Measurements from ENCODE around the gene HPCA.

Gene HPCA

DNA sequence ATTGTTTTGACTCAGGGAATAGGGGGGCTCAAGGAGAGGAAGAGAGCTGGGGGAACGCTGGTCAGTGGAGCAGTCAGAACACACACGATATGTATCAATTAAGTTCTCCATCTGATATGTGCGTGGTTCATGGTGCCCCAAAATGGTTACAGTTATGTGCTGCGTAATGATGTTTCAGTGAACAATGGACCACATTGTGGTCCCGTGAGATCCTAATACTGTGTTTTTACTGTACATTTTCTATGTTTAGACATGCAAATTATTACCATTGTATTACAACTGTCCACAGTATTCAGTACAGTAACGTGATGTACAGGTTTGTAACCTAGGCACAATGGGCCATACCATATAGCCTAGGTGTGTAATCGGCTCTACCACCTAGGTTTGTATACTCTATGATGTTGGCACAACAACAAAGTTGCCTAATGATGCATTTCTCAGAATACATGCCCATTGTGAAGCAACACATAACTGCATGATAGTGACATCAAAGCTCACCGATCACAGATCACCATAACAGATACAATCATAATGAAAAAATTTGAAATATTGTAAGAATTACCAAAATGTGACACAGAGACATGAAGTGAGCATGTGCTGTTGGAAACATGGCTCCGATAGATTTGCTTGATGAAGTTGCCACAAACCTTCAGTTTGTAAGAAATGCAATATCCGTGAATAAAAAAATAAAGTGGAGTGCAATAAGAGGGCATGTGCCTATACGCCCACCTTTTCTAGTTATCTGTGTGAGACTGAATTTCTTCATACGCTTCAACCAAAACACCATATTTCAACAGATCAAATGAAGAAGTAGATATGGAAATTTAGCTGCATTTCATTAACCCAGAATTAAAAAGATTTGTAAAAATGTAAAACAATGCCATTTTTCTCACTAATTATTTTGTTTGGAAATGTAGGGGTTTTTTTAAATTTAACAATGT is 29.7 kb downstream of the HPCA start:
- Mint-ChIP-seq H3K4me1 (ENCODE audit: low read depth) (no peaks in the 10 kb centered on the region), H3K27me3 (peaks cover 45% of the 10 kb centered on the region), H3K36me3 (ENCODE audit: low read depth) (no peaks in the 10 kb centered on the region), H3K9me3 (no peaks in the 10 kb centered on the region), H3K27ac (no peak overlapping the region), H3K4me3 (no peak overlapping the region)
- intact Hi-C loops (cut with micrococcal nuclease) = no loop called here

DNA sequence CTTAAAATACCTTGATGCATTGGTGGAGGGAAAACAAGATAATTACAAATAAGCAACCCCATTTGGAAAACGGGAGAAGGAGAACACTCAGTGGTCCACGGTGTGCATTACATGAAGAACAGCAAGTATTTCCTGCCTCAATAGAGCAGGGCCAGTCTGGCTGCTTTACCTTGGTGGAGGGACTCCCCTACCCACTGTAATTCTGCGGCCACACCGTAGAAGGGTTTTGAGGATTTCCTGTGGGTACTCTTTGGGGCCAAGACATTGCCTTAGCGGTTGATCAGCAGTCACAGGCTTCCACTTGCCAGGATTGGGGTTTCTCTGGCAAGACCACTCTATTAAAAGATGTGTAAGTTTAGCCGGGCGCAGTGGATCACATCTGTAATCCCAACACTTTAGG is 31.2 kb downstream of the HPCA start:
- Mint-ChIP-seq H3K36me3 (ENCODE audit: low read depth) (no peaks in the 10 kb centered on the region), H3K4me1 (ENCODE audit: low read depth) (no peaks in the 10 kb centered on the region), H3K9me3 (no peaks in the 10 kb centered on the region), H3K27me3 (peaks cover 57% of the 10 kb centered on the region), H3K4me3 (no peak overlapping the region), H3K27ac (no peak overlapping the region)
- intact Hi-C loops (cut with micrococcal nuclease) = no loop called here

DNA sequence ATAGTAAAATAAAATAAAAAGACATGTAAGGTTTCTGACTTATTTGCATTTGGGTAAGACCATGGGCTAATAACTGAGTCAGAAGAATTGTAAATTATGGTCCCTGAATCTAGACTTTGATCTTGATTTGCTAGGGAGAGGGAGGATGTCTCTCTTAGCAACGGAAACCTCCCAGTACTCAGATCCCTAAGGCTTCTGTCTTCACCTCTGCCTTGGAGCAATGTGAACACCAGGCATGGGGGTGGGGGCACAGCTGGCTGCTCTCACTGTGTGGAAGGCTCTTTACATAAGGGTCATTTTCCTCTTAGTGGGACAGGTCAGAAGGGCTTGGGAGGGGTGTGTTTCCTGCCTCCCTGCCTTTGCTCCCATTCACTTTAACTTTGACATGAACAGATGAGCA is 31.9 kb downstream of the HPCA start:
- Mint-ChIP-seq H3K4me3 (no peak overlapping the region), H3K27me3 (peaks cover 64% of the 10 kb centered on the region), H3K4me1 (ENCODE audit: low read depth) (no peaks in the 10 kb centered on the region), H3K27ac (no peak overlapping the region), H3K9me3 (no peaks in the 10 kb centered on the region), H3K36me3 (ENCODE audit: low read depth) (no peaks in the 10 kb centered on the region)
- intact Hi-C loops (cut with micrococcal nuclease) = no loop called here

DNA sequence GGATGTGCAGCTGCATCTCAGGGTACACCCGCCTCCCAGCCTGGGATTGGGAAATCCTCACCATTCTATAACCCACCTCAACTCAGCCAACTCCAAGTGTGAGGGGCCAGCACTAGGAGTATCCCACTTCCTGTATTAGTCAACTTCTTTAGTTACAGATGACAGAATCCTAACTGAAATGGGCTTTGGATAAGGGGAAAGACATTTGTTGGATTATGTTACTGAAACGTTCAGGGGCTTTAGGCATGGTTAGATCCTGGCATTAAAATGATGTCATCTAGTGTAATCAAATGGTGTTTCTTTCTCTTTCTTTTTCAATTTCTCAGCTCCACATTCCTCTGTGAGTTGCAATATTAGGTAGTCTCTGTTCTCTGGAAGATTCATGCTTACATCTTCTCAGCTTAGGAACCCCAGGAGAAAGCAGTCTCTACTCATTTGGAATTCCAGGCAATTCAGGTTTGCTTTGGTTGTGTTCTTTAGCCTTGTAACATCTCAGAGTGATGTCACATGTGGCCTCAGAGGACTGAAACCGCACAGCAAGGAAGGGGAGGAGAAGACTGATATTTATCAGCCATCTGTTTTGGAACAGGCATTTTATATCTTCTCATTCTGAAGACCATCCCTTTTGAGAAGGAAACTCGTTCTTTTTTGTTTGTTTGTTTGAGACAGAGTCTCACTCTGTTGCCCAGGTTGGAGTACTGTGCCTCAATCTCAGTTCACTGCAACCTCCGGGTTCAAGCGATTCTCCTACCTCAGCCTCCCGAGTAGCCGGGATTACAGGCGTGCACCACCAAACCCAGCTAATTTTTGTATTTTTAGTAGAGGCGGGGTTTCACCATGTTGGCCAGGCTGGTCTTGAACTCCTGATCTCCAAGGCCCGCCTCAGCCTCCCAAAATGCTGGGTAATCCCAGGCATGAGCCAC is 33.8 kb downstream of the HPCA start:
- no peak overlapping the region for H3K27ac Mint-ChIP-seq

DNA sequence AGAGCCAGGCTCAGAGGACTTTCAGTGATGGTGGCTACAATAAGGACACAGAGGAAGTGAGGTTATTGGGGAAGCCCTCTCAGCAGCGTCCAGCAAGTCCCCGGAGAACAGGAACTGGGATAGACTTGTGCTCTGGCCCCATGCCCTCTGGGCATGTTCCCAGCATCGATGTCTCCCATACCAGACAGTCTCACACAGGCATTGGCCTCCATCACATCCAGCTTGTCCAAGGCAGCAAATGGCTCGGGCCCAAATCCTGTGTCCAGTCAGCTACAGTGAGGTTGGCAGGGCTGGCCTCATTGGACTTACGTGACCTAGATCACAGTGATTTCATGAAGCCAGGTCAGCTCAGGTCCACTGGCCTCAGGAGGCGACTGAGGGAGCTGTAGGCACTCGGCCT is 34.5 kb downstream of the HPCA start:
- H3K27me3 Mint-ChIP-seq = peaks cover 80% of the 10 kb centered on the region
- no peaks in the 10 kb centered on the region for H3K9me3 Mint-ChIP-seq
- intact Hi-C loops (cut with micrococcal nuclease) = no loop called here
- H3K4me3 Mint-ChIP-seq = no peak overlapping the region
- no peak overlapping the region for H3K27ac Mint-ChIP-seq
- H3K4me1 Mint-ChIP-seq (ENCODE audit: low read depth) = peaks cover 15% of the 10 kb centered on the region
- H3K36me3 Mint-ChIP-seq (ENCODE audit: low read depth) = no peaks in the 10 kb centered on the region

More for the DNA sequence above, 33.8 kb downstream of the HPCA start:
- Mint-ChIP-seq H3K27me3 (peaks cover 76% of the 10 kb centered on the region), H3K4me1 (ENCODE audit: low read depth) (peaks cover 8% of the 10 kb centered on the region), H3K4me3 (no peak overlapping the region), H3K36me3 (ENCODE audit: low read depth) (no peaks in the 10 kb centered on the region), H3K9me3 (no peaks in the 10 kb centered on the region)
- intact Hi-C loops (cut with micrococcal nuclease) = no loop called here

DNA sequence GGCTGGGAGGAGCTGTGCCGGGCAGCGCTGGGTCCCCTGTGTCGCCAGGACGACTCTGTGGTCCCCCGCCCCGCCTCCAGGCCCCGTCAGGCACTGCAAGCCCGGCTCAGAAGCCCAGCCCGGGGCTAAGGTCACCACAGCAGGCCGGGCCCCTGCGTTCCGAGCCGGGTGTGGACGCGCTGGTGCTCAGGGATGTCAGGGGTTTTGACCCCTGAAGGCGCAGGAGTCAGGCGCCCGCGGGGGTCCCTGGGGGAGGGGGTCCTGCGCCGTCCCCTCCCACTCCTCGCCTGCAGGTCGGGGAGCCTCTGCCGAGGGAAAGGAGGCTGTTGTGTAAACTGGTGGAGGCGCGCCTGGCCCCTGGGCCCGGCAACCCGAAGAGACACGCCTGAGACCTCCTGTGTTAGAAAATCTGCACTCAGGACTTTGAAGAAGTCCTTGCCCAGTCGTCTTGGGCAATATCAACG is 38.6 kb downstream of the HPCA start:
- peaks cover 22% of the 10 kb centered on the region for H3K4me1 Mint-ChIP-seq (ENCODE audit: low read depth)
- no peaks in the 10 kb centered on the region for H3K9me3 Mint-ChIP-seq
- intact Hi-C loops (cut with micrococcal nuclease) = no loop called here
- H3K27ac Mint-ChIP-seq = no peak overlapping the region
- H3K4me3 Mint-ChIP-seq = no peak overlapping the region
- peaks cover 65% of the 10 kb centered on the region for H3K27me3 Mint-ChIP-seq
- no peaks in the 10 kb centered on the region for H3K36me3 Mint-ChIP-seq (ENCODE audit: low read depth)

DNA sequence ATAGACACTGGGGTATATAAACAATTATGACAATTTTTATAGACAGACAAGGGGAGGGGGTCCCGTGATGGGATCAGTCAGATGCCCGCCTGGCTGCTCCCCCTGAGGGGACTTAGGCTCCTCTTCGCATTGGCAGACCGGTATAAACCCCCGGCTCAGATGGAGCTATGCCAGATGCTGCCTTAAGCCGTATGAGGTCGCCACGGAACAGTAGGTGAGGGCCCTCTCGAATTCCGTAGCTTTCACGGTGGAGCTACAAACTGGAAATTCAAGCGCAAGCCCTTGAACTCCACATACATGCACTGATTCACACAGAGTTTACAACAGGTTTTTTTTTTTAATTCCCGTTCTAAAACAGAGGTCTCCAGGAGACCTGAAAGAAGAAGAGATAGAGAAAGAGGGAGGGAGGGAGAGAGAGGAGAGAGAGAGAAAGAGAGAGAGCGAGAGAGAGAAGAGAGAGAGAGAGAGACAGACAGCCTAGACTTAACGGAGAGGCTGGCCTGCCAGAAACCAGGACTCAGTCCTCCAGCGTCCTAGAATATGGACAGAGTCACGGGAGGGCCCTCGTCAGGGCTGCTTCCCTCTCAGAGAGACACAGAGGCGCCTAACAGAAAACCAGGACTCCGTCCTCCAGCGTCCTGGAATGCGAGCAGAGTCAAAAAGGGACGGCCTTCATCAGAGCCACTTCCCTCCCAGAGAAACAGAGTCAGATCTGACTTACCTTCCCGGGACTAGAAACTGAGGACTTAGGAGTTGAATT is 39.3 kb downstream of the HPCA start:
- H3K36me3 Mint-ChIP-seq (ENCODE audit: low read depth) = no peaks in the 10 kb centered on the region
- H3K27ac Mint-ChIP-seq = peak overlapping the region; percentile 50
- no peaks in the 10 kb centered on the region for H3K9me3 Mint-ChIP-seq
- intact Hi-C loops (cut with micrococcal nuclease) = no loop called here
- peaks cover 22% of the 10 kb centered on the region for H3K4me1 Mint-ChIP-seq (ENCODE audit: low read depth)
- H3K4me3 Mint-ChIP-seq = no peak overlapping the region
- peaks cover 61% of the 10 kb centered on the region for H3K27me3 Mint-ChIP-seq

DNA sequence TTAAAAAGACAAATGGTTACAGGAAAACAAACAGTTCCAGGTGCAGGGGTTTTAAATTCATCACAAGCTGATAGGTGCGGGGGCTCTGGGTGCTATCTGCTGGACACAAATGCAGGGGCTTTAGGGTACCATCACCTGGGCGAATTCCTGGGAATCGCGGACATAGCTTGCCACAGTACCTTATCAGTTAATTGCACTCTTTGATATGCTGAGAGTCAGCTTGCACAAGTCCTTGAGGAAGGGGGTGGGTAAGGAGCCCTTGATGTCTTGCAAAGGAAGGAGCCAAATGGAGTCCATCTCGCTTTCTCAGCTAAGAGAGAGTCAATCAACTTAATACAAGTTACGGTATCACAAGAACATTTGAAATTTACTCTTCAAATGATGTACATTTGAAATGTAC is 40.3 kb downstream of the HPCA start:
- intact Hi-C loops (cut with micrococcal nuclease) = no loop called here
- Mint-ChIP-seq H3K27ac (no peak overlapping the region), H3K9me3 (no peaks in the 10 kb centered on the region), H3K27me3 (peaks cover 56% of the 10 kb centered on the region), H3K36me3 (ENCODE audit: low read depth) (no peaks in the 10 kb centered on the region), H3K4me1 (ENCODE audit: low read depth) (peaks cover 22% of the 10 kb centered on the region), H3K4me3 (no peak overlapping the region)

DNA sequence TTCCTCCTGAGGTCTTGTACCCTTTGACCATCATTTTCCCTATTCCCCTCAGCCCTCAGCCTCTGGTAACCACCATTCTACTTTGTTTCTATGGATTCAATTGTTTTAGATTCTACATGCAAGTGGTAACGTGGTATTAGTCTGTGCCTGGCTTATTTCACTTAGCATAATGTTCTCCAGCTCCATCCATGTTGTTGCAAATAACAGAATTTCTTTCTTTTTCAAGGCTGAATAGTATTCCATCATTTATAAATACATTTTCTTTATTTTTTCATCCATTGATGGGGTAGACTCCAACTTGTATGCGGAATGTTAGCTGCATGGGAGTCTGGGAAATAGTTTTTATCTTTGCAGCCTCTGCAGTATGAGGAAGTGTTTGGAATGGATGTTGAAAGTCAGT is 41.1 kb downstream of the HPCA start:
- H3K27ac Mint-ChIP-seq = no peak overlapping the region

DNA sequence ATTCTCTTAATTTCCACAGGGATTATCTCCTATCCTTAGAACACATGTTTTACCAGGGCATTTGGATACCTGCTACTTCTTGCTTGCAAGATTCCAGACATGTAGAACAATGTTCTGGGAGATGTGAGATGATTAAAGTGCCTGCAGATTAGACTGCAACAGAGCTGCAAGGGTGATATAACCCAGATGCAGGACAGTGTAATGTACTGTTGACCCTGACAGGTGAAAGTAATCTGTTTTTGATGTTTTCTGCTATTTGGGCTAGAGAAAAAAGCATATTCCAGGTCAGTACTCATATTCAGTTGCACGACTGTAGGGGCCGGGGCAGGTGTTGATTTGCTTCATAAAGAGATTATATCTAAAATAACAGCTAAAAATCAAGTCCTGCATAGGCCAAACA is 42.0 kb downstream of the HPCA start:
- H3K27me3 Mint-ChIP-seq = peaks cover 39% of the 10 kb centered on the region
- H3K4me1 Mint-ChIP-seq (ENCODE audit: low read depth) = peaks cover 22% of the 10 kb centered on the region
- H3K4me3 Mint-ChIP-seq = no peak overlapping the region
- intact Hi-C loops (cut with micrococcal nuclease) = no loop called here
- peaks cover 12% of the 10 kb centered on the region for H3K36me3 Mint-ChIP-seq (ENCODE audit: low read depth)
- no peak overlapping the region for H3K27ac Mint-ChIP-seq
- no peaks in the 10 kb centered on the region for H3K9me3 Mint-ChIP-seq

More for the DNA sequence above, 41.1 kb downstream of the HPCA start:
- Mint-ChIP-seq H3K9me3 (no peaks in the 10 kb centered on the region), H3K27me3 (peaks cover 48% of the 10 kb centered on the region), H3K36me3 (ENCODE audit: low read depth) (peaks cover 3% of the 10 kb centered on the region), H3K4me1 (ENCODE audit: low read depth) (peaks cover 22% of the 10 kb centered on the region), H3K4me3 (no peak overlapping the region)
- intact Hi-C loops (cut with micrococcal nuclease) = no loop called here

DNA sequence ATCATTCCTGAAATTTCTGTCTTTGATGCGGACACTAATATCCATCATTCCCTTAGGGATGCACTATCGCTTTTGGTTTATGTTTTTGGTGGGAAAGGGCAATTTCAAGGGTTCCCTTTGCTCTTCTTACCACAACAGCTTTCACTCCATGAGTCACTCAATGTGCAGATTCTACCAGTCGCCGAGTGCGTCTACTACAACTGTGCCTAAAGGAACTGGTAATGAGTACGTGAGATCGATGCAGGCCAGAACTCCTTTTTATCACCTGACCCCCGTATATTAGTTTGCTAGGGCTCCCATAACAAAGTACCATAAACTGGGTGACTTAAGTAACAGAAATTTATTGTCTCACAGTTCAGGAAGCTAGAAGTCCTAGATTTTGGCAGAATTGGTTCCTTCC is 42.4 kb downstream of the HPCA start:
- Mint-ChIP-seq H3K36me3 (ENCODE audit: low read depth) (peaks cover 16% of the 10 kb centered on the region), H3K27ac (no peak overlapping the region), H3K9me3 (no peaks in the 10 kb centered on the region), H3K4me1 (ENCODE audit: low read depth) (peaks cover 22% of the 10 kb centered on the region), H3K4me3 (no peak overlapping the region), H3K27me3 (peaks cover 35% of the 10 kb centered on the region)
- intact Hi-C loops (cut with micrococcal nuclease) = no loop called here

DNA sequence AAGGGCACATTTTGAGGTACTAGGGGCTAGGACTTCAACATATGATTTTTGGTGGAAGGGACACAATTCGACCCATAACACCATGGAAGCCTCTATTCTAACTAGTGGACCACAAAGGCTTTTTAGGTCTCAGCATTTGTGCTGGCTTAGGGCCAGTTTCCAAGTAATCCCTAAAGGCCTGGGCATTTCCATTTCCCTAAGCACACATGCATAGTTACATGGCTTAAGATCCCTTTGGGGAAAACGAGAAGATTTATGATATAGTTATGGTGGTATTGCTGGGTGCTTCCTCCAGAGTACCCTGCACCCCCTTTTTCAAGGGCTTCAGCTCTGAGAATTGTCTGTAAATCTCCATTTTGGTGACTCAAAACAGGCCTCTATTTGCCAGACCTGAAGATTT is 43.1 kb downstream of the HPCA start:
- intact Hi-C loops (cut with micrococcal nuclease) = no loop called here
- Mint-ChIP-seq H3K27ac (no peak overlapping the region), H3K9me3 (no peaks in the 10 kb centered on the region), H3K36me3 (ENCODE audit: low read depth) (peaks cover 22% of the 10 kb centered on the region), H3K4me1 (ENCODE audit: low read depth) (peaks cover 21% of the 10 kb centered on the region), H3K4me3 (no peak overlapping the region), H3K27me3 (peaks cover 28% of the 10 kb centered on the region)

DNA sequence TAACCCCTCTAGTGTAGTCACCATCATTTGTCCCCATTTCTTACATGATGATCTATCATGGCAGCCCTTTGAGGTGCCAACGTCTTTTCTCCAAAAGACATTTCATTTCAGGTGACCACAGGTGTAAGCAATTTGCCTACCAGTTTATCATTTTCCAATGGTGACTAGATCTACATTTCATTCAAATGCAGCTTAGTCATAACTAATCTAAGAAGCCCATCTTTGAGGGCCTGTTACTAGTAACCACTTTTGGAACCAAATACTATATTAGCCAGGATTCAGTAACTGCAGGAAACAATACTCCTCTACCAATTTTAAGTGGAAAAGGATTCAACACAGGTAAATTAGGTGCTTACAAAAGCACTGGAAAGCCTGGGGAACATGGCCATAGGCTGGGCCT is 45.5 kb downstream of the HPCA start:
- Mint-ChIP-seq H3K27me3 (peaks cover 5% of the 10 kb centered on the region), H3K36me3 (ENCODE audit: low read depth) (peaks cover 46% of the 10 kb centered on the region), H3K9me3 (no peaks in the 10 kb centered on the region), H3K4me3 (no peak overlapping the region), H3K27ac (no peak overlapping the region), H3K4me1 (ENCODE audit: low read depth) (peaks cover 12% of the 10 kb centered on the region)
- intact Hi-C loops (cut with micrococcal nuclease) = loop anchor here (10.0 kb wide), 1 partner anchor 153 kb away; the partner anchor contains the start of gene AZIN2

Data from dendritic cell treated with granulocyte-macrophage colony-stimulating factor and Interleukin-4, amounts not matched to agents 40 ng/mL and 50 ng/mL, for 4 days (primary cell).